Right ventricle myocardium superior (tissue), 1 donor: ENCODE results near the gene ADCK2. TPM values are rescaled to one million over a fixed set of nuclear protein-coding genes. Genes with fewer than 3 reads are reported as not detected.
"Not testable (repeated sequence)": the region's sequence is repeated elsewhere in the genome, so short reads cannot be mapped to it uniquely, and the experiment has no call there.

ENCODE experiments used
- ATAC-seq: fragments of 200-7000 bp; cut with Tn5 transposase; one replicate; pipeline ENCODE4 v1.9.1; 2020; ENCODE audit warnings: mild to moderate bottlenecking; ENCODE audit not compliant: poor library complexity
- DNase-seq: peaks from one replicate; pipeline ENCODE4 v3.0.0-alpha.2; 2020
- intact Hi-C: fragments of 100-400 bp; cut with DNase I; formaldehyde crosslinking; loops from one replicate; pipeline ENCODE4 v1.11.2; 2022
- total RNA-seq: library from RNA; stranded (reverse); fragmentation: NEBNext Ultra II Directional; extraction: Animal tissue kit (Norgen Biotek cat#: 25700); gene quantifications from one replicate; pipeline ENCODE4 v1.2.1, GENCODE V29; 2021
- donor health status: DM: no; HTN: yes; CAD: no; lungs with severe emphysema.

The ADCK2 gene
- total RNA-seq, 1 donor from 2014 or later = 9.2 TPM

- DNase-seq = no peak
- ATAC-seq = no peak
- intact Hi-C loops = loop anchor here (10.0 kb wide), 1 partner anchor 47 kb away; no protein-coding TSS in a partner anchor
These were observed 31.1 kb upstream of the ADCK2 start for GRCh38 chr7:140641524-140642195.

- DNase-seq = no peak
- intact Hi-C loops = loop anchor here (10.0 kb wide), 1 partner anchor 49 kb away; no protein-coding TSS in a partner anchor
- no peak for ATAC-seq
These were observed 29.3 kb upstream of the ADCK2 start for GRCh38 chr7:140643416-140643815.

GRCh38 chr7:140644761-140645160 lies 28.0 kb upstream of the ADCK2 start:
- not testable (repeated sequence) for DNase-seq, ATAC-seq
- intact Hi-C loops = loop anchor here (10.0 kb wide), 1 partner anchor 50 kb away; no protein-coding TSS in a partner anchor

GRCh38 chr7:140645166-140645900 lies 27.4 kb upstream of the ADCK2 start:
- ATAC-seq = no peak
- intact Hi-C loops = loop anchor here (10.0 kb wide), 1 partner anchor 51 kb away; no protein-coding TSS in a partner anchor
- no peak for DNase-seq

GRCh38 chr7:140646931-140647647 lies 25.7 kb upstream of the ADCK2 start:
- DNase-seq (no peak), ATAC-seq (peak; percentile 42)
- intact Hi-C loops = loop anchor here (10.0 kb wide), 1 partner anchor 52 kb away; no protein-coding TSS in a partner anchor

- ATAC-seq (peak; percentile 53), DNase-seq (no peak)
- intact Hi-C loops = loop anchor here (5.0 to 10.0 kb wide), 2 partner anchors 55 to 172 kb away; partner anchors contain the start of gene MKRN1
These were observed 23.1 kb upstream of the ADCK2 start for GRCh38 chr7:140649556-140650205.

- no peak for DNase-seq
- intact Hi-C loops = loop anchor here (5.0 kb wide), 1 partner anchor 173 kb away; the partner anchor contains the start of gene MKRN1
- no peak for ATAC-seq
These were observed 22.4 kb upstream of the ADCK2 start for GRCh38 chr7:140650367-140650766.

GRCh38 chr7:140653319-140654108 lies 19.2 kb upstream of the ADCK2 start:
- intact Hi-C loops = loop anchor here (2.0 to 5.0 kb wide), 2 partner anchors 135 to 176 kb away; partner anchors contain the start of gene MKRN1
- peak; percentile 82 for ATAC-seq
- no peak for DNase-seq

- DNase-seq = no peak
- peak; percentile 3 for ATAC-seq
- intact Hi-C loops = loop anchor here (5.0 kb wide), 1 partner anchor 177 kb away; the partner anchor contains the start of gene MKRN1
These were observed 18.7 kb upstream of the ADCK2 start for GRCh38 chr7:140654109-140654387.

GRCh38 chr7:140654661-140655060 lies 18.1 kb upstream of the ADCK2 start:
- no peak for ATAC-seq
- intact Hi-C loops = loop anchor here (5.0 kb wide), 1 partner anchor 177 kb away; the partner anchor contains the start of gene MKRN1
- no peak for DNase-seq

GRCh38 chr7:140655511-140656408 lies 17.0 kb upstream of the ADCK2 start:
- intact Hi-C loops = no loop called here
- no peak for ATAC-seq
- DNase-seq = no peak

GRCh38 chr7:140656548-140657515 lies 15.9 kb upstream of the ADCK2 start:
- no peak for DNase-seq
- intact Hi-C loops = no loop called here

GRCh38 chr7:140657891-140658290 lies 14.9 kb upstream of the ADCK2 start:
- ATAC-seq (no peak), DNase-seq (no peak)
- intact Hi-C loops = no loop called here

More at GRCh38 chr7:140656548-140657515, 15.9 kb upstream of the ADCK2 start:
- peak; percentile 69 for ATAC-seq

GRCh38 chr7:140659856-140660255 lies 12.9 kb upstream of the ADCK2 start:
- DNase-seq (no peak), ATAC-seq (no peak)
- intact Hi-C loops = no loop called here

GRCh38 chr7:140661124-140661523 lies 11.6 kb upstream of the ADCK2 start:
- DNase-seq (no peak), ATAC-seq (no peak)
- intact Hi-C loops = no loop called here

- intact Hi-C loops, DNase-seq, ATAC-seq: not testable (repeated sequence)
These were observed 9.8 kb upstream of the ADCK2 start for GRCh38 chr7:140662938-140663337.
